Large intestine (tissue), 3 donors: ENCODE data around the gene KLF13. TPM values are rescaled to one million over a fixed set of nuclear protein-coding genes. Genes with fewer than 3 reads are reported as not detected.

Experiments used
- DNase-seq, 2 donors: peaks; one replicate each; pipeline versions ENCODE4 v3.0.0 to v3.0.0-alpha.2; 2013
- H3K27ac ChIP-seq: one replicate; pipeline ENCODE4 v1.5.1; 2013; ENCODE audit warnings: low read length
- H3K27me3 ChIP-seq: 2 replicates; pipeline ENCODE4 v1.6.1; 2013; ENCODE audit warnings: low read length; ENCODE audit not compliant: control insufficient read depth, insufficient read depth
- H3K36me3 ChIP-seq: 2 replicates; pipeline ENCODE4 v1.6.1; 2013; ENCODE audit warnings: low read length; ENCODE audit not compliant: control insufficient read depth, insufficient read depth
- H3K4me1 ChIP-seq: one replicate; pipeline ENCODE4 v1.6.1; 2013; ENCODE audit warnings: low read length; ENCODE audit not compliant: control insufficient read depth, insufficient read depth
- H3K4me3 ChIP-seq: one replicate; pipeline ENCODE4 v1.5.1; 2013; ENCODE audit warnings: low read length
- H3K9me3 ChIP-seq: one replicate; pipeline ENCODE4 v1.6.1; 2013; ENCODE audit warnings: mild to moderate bottlenecking, low read depth, low read length, moderate library complexity; ENCODE audit not compliant: control insufficient read depth
- whole genome bisulfite sequencing: methylation state at CpG from one replicate; pipeline ENCODE4 v1.1.5; 2013; ENCODE audit warnings: low lambda C conversion rate; ENCODE audit not compliant: insufficient coverage; 5-methylcytosine and 5-hydroxymethylcytosine counted together
- polyA plus RNA-seq: library from polyadenylated mRNA; unstranded; fragments of 120-200 nt; gene quantifications from one replicate; pipeline ENCODE4 v1.2.1, GENCODE V29; 2013

The KLF13 gene
- polyA plus RNA-seq, 1 donor, result 60.7 TPM

DNA sequence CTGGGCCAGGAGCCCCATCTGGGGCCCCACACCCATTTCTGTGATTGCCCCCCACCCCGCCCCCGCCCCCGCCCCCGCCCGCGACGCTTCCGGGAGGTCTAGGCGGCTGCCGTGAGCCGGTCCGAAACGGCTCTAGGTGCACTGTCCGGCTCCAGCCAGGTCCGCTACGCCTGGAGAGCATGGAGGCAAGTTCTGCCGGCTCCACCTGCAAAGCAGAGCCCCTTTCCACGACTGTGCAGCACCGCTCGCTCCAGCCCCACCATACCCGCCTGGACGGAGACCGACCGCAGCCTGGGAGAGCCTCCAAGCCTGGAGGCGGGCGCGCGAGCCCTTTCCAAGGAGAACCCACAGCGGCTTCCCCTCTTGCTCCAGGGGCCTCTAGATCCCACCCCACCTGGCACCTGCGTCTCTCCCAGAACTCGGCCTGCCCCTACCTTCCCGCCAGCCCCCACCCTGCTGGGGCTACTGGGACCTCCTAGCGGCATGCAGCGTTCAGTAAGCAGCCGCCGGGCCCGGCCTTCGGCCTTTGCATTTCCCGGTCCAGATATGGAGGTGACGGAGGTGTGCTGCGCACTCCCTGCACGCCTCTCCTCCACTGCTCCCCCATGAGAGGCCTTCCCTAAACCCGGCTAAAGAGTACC, 66.2 kb downstream of the KLF13 start:
- peaks cover 7% of the 10 kb centered on the region for H3K27me3 ChIP-seq
- H3K36me3 ChIP-seq, result no peaks in the 10 kb centered on the region
- WGBS, result no CpG with 5 or more reads among the region's 43 CpGs
- H3K27ac ChIP-seq, result peak overlapping the region; percentile 95
- peak; percentile 29 to 74 for DNase-seq
- H3K4me3 ChIP-seq, result peak overlapping the region; percentile 63
- peaks cover 15% of the 10 kb centered on the region for H3K4me1 ChIP-seq
- no peaks in the 10 kb centered on the region for H3K9me3 ChIP-seq

DNA sequence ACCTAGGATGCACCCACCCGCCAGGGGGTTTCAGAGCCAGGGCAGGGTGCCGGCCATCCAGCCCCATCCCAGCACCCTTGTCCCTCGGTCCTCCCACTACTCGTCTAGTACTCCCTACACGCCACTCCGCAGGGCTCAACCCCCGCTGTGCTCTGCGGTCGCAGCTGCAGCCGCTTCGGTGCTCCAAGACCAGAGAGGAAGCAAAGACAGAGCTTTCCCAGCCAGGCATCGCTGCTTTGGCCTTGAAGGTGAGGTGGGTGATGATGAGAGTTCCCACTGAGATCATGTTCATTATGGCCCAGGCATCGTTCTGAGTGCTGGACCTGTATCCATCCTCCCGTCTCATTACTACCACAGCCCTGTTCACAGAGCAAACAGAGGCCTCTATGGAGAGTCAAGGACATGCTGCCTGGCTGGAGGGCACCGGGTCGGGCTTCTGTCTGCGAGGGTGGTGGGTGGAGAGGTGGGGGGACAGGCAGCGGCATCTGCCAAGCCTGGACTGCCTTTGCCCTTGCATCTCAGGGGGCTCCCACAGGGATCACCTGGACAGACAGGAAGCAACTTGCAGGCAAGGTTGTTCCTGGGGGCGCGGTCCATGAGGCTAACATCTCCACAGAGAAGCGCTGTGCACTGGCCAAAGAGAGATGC, 66.9 kb downstream of the KLF13 start:
- Histone ChIP-seq H3K4me1 (peaks cover 22% of the 10 kb centered on the region), H3K9me3 (no peaks in the 10 kb centered on the region), H3K36me3 (no peaks in the 10 kb centered on the region), H3K27ac (peak overlapping the region; percentile 95), H3K27me3 (peaks cover 7% of the 10 kb centered on the region), H3K4me3 (peak overlapping the region; percentile 63)
- no CpG with 5 or more reads among the region's 21 CpGs for WGBS
- peak in 1 of 2 donors; percentile 54 for DNase-seq

DNA sequence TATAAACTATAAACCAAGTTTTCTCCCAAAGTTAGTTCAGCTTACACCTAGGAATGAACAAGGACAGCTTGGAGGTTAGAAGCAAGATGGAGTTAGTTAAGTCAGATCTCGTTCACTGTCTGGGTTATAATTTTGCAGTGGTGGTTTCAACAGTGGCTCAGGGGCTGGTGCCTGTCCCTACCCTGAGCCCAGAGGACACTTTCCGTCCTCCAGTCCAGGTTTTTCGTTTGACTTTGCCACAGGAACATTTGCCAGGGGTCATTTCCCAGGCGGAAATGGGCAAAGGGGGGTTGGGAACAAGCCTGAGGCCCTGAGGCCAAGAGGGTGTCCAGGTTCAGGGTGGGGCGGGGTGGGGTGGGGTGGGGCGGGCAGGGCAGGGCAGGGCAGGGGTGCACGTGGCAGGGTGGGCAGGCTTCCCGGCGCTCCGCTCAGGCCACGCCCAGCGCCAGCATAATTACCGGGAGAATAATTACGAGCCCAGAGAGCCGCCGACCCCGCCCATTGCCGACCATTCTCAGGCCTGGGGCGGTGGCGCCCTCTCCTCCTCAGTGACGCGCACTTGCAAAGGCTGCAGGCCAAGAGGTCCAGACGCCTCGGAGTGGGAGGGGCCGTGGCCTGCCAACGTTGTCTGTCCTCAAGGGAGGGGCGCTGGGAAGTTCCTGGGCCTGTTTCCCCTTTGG, 70.4 kb downstream of the KLF13 start:
- Histone ChIP-seq H3K4me1 (peaks cover 26% of the 10 kb centered on the region), H3K36me3 (no peaks in the 10 kb centered on the region), H3K9me3 (no peaks in the 10 kb centered on the region), H3K4me3 (no peak overlapping the region), H3K27ac (peak overlapping the region; percentile 88), H3K27me3 (peaks cover 7% of the 10 kb centered on the region)
- no CpG with 5 or more reads among the region's 27 CpGs for WGBS
- peak; percentile 95 to 98 for DNase-seq

DNA sequence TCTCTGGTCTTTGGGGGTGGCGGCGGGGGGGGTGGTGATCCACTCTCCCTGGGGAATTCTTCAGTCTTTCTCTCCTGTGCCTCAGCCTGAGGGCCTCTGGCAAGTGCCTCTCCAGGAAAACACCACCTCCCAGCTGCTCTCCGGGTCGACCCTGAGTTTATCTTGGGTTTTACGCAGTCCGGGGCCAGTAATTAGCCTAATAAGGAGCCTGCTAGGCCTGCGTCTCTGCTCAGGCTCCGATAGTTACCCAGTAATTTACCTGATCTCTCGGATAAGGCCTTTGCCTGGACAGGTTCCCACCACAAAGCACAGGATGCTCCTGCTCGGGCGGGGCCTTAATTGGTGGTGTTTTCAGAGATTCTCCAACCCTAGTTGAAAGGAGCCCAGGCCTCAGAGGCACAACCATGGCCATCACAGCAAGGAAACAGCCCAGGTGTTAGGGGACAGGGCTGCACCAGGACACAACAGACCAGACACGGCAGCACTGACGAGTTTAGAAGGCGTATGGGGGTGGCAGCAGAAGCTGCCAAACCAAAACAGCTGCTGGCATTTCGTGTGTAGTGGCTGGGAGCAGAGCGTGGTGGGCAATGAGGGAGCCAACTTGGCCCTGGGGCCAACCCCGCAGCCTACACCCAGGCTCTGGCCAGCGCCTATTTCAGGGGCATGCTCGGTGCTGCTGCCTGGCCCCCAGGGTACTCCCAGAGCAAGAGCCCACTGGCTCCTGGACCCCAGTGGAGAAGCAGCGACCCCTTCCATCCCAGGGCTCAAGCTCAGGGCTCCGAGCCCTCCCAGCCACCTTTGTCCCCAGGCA, 71.4 kb downstream of the KLF13 start:
- Histone ChIP-seq H3K4me1 (peaks cover 26% of the 10 kb centered on the region), H3K36me3 (no peaks in the 10 kb centered on the region), H3K27ac (peak overlapping the region; percentile 76), H3K27me3 (peaks cover 4% of the 10 kb centered on the region), H3K4me3 (no peak overlapping the region), H3K9me3 (no peaks in the 10 kb centered on the region)
- DNase-seq, result peak in 1 of 2 donors; percentile 42
- WGBS, result no CpG with 5 or more reads among the region's 21 CpGs

DNA sequence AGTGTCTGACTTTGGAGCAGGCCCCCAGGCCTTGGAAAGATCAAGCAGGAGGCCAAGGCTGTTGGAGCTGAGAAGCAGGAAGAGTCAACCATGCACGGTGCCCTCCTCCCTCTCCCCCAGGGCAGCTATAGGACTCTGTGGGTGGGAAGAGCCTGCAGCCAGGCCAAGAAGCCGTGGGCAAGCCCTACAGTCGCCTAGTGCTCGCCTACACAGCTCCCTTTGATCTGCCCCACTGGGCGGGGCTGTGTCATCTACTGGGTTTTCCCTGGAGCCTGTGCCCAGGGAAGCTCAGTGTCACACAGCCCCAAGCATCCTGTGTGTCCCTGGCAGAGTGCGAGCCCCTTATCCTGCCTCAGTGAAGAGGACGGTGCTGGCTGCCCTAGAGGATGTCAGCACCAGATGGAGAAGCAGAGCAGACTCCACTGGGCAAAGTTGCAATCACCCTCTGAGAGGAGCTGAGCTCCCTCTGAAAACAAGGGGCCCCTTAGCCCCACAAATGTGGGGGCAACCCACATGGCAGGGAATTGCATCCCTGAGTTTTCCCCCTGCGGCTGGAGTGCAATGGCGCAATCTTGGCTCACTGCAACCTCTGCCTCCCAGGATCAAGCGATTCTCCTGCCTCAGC, 72.2 kb downstream of the KLF13 start:
- no CpG with 5 or more reads among the region's 10 CpGs for WGBS
- no peaks in the 10 kb centered on the region for H3K36me3 ChIP-seq
- H3K27ac ChIP-seq, result no peak overlapping the region
- H3K4me3 ChIP-seq, result no peak overlapping the region
- peak in 1 of 2 donors; percentile 35 for DNase-seq
- H3K9me3 ChIP-seq, result no peaks in the 10 kb centered on the region
- H3K27me3 ChIP-seq, result no peaks in the 10 kb centered on the region
- H3K4me1 ChIP-seq, result peaks cover 24% of the 10 kb centered on the region

DNA sequence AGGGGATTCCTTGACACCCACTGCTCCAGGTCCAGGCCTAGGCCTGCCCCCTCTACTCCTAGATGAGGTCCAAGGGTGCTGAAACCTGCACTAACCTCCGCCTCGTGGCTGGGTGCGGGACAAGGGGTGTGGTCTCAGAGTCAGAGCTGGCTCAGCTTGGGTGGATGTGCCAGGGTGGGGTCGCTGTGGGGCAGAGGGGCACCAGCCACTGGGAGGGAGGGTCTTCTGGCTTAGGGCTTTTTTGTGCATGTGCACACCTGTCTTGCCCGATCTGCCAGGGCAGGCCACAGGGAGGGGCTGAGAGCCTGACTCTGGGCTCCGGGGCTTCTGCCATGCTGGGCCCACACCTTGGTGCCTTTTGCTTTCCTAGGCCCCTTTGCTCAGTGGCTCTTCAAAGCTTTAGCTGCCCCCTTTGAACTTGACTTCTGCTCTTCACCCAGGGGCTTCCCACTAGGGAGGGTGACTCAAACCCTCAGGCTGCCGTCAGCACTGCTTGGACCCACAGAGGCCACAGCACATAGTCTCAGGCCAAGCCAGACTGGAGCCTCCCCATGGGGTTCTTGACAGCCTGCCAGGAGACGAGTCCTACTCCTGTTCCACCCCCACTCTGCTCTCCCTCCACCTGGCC, 73.0 kb downstream of the KLF13 start:
- H3K4me3 ChIP-seq, result no peak overlapping the region
- no peak for DNase-seq
- no peak overlapping the region for H3K27ac ChIP-seq
- H3K9me3 ChIP-seq, result no peaks in the 10 kb centered on the region
- H3K4me1 ChIP-seq, result peaks cover 24% of the 10 kb centered on the region
- no CpG with 5 or more reads among the region's 8 CpGs for WGBS
- no peaks in the 10 kb centered on the region for H3K27me3 ChIP-seq
- no peaks in the 10 kb centered on the region for H3K36me3 ChIP-seq

DNA sequence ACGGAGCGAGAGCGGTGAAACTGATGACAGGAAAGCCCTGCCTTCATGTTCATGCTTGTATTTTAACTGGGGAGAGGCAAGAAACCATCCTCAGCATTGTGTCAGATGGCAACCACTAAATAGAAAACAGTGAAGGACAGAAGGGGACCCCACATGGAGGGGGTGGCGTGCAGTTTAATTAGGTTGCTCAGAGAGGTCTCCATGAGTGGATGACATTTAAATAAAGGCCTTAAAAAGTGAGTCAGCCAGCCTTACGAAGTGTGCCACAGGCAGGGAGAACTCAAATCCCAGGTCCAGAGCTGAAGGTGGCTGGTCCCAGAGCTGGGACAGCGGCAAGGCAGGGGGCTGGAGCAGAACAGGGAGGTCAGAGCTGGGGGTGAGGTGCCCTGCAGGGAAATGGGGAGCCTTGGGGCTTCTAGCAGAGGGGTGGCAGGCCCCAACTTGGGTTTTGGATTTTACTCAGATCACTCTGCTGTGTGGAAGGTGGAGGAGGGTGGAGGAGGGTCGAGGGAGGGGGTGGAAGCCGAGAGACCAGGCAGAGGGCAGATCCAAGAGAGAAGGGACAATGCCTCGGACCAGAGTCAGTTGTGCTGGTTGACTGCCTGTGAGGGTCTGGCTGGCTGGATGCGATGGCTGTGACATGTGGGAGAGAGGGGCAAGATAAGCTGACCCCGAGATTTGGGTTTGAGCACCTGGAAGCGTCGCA, 73.7 kb downstream of the KLF13 start:
- no peak overlapping the region for H3K4me3 ChIP-seq

DNA sequence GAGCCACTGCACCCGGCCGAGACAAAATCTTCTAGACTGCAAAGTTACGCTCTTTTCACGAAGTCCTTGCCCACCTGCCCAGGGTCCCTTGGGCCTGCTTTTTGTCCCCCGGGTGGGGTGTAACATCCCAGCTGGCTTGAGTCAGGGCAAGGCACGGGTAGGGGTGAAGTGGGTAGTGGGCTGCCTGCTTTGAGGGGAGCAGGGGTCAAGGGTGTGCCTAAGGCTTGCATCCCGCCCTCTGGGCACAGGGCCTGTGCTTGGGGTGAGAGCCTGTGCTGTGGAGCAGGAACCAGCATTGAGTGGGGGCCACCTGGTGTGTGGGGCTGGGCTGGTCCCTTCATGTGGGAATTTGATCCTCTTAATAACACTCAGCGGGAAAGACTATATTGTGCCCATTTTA, 74.6 kb downstream of the KLF13 start:
- no CpG with 5 or more reads among the region's 8 CpGs for WGBS

More for the DNA sequence above, 73.7 kb downstream of the KLF13 start:
- WGBS, result 100% methylated on average over 3 of the region's 13 CpGs
- no peaks in the 10 kb centered on the region for H3K9me3 ChIP-seq
- no peak for DNase-seq
- H3K27me3 ChIP-seq, result no peaks in the 10 kb centered on the region
- H3K4me1 ChIP-seq, result peaks cover 24% of the 10 kb centered on the region
- no peak overlapping the region for H3K27ac ChIP-seq
- H3K36me3 ChIP-seq, result no peaks in the 10 kb centered on the region

DNA sequence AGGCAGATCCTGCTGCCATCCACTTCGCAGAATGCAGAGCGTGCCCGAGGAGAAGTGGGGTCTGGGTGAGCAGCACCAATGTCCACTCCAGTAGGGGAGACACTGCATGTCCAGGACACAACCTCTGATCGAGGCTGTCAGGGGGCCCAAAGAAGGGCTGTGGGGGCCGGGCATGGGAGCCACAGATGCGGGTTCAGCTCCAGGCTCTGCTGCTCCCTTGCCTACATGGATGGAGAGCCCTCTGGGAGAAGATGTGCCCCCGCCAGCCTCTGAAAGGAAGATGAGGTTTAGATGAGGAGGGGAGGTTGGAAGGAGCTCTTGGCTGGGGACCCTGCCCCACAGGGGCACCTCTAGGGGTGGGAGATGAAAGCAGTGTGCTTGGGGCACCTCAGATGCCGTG, 75.4 kb downstream of the KLF13 start:
- peaks cover 18% of the 10 kb centered on the region for H3K4me1 ChIP-seq
- no peaks in the 10 kb centered on the region for H3K27me3 ChIP-seq
- no peak overlapping the region for H3K27ac ChIP-seq
- no peaks in the 10 kb centered on the region for H3K9me3 ChIP-seq
- no peaks in the 10 kb centered on the region for H3K36me3 ChIP-seq
- no peak overlapping the region for H3K4me3 ChIP-seq
- WGBS, result no CpG with 5 or more reads among the region's 8 CpGs
- no peak for DNase-seq

More for the DNA sequence above, 74.6 kb downstream of the KLF13 start:
- H3K4me3 ChIP-seq, result no peak overlapping the region
- peaks cover 24% of the 10 kb centered on the region for H3K4me1 ChIP-seq
- H3K9me3 ChIP-seq, result no peaks in the 10 kb centered on the region
- H3K36me3 ChIP-seq, result no peaks in the 10 kb centered on the region
- no peaks in the 10 kb centered on the region for H3K27me3 ChIP-seq
- no peak overlapping the region for H3K27ac ChIP-seq
- DNase-seq, result no peak
